GM12801 (cell line): ENCODE measurements around the gene METTL23.

Experiments
- CTCF ChIP-seq: IDR thresholded peaks from one replicate; pipeline ENCODE4 v1.5.1; 2011; ENCODE audit warnings: control low read depth; ENCODE audit not compliant: insufficient read length; ENCODE audit errors: extremely low read depth

Gene METTL23

GRCh38 chr17:76687298-76688164, 39.1 kb upstream of the METTL23 start:
- TF ChIP-seq CTCF, result no peak

- no peak for TF ChIP-seq CTCF
Measured at GRCh38 chr17:76688165-76688622, 38.4 kb upstream of the METTL23 start.

- TF ChIP-seq CTCF, result no peak
Measured at GRCh38 chr17:76689859-76690258, 36.8 kb upstream of the METTL23 start.

GRCh38 chr17:76690596-76691280, 35.9 kb upstream of the METTL23 start:
- TF ChIP-seq CTCF, result no peak

- no peak for TF ChIP-seq CTCF
Measured at GRCh38 chr17:76691379-76692191, 35.1 kb upstream of the METTL23 start.

GRCh38 chr17:76695059-76695831, 31.4 kb upstream of the METTL23 start:
- no peak for TF ChIP-seq CTCF
